ENCODE measurements around the gene CDKAL1. TPM values are rescaled to one million over a fixed set of nuclear protein-coding genes. Genes with fewer than 3 reads are reported as not detected.
"Not testable (repeated sequence)": the region's sequence is repeated elsewhere in the genome, so short reads cannot be mapped to it uniquely, and the experiment has no call there.

Gene CDKAL1
- total RNA-seq, 1 donor from 2014 or later = 10.2 TPM

- intact Hi-C loops (cut with DNase I) = no loop called here
- ATAC-seq (ENCODE audit: poor library complexity) (no peak), DNase-seq (no peak)
Observed at GRCh38 chr6:21027507-21027906, 493.2 kb downstream of the CDKAL1 start.

GRCh38 chr6:21031182-21031581 lies 496.9 kb downstream of the CDKAL1 start:
- DNase-seq (no peak), ATAC-seq (ENCODE audit: poor library complexity) (no peak)
- intact Hi-C loops (cut with DNase I) = no loop called here

DNA sequence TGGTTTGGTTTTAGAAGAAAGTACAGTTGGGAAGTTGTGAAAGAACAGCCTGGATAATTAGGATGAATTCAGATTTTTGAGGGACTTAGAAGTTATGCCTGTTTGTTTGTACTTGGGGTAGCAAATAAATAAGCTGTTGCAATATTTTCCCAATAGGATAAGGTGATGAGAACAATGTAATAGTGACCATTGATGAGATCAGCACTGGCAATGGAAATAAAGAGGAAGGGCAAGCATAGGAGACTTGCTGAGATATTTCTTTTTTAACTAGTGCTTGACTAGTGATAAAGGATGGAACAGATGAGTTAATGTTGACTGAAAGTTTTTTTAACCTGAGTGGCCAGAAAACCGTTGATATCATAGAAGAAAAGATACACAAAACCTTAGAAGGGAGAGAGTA lies 498.8 kb downstream of the CDKAL1 start:
- ATAC-seq (ENCODE audit: poor library complexity) (peak; percentile 45), DNase-seq (no peak)
- intact Hi-C loops (cut with DNase I) = no loop called here

- peak; percentile 48 for DNase-seq
- ATAC-seq (ENCODE audit: poor library complexity) = peak; percentile 92
- intact Hi-C loops (cut with DNase I) = no loop called here
Observed at GRCh38 chr6:21033575-21034026, 499.3 kb downstream of the CDKAL1 start.

DNA sequence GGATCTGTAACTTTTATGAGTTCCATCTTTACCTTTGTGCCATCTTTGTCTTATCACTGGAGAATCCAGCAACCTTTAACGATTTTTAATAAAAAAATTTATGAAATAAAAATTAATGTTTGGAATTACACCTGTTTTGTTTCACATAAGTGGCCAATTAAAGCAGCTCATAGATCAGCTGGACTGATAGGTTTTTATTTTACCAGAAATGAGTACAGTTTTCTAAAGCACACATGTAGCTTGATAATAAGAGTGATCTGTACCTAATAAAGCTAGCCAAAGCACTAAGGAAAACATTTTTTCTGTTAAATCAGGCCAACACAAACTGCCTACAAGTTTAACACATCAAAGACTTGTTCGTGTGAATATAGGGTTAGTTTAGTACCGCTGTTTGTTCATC lies 500.1 kb downstream of the CDKAL1 start:
- DNase-seq (no peak), ATAC-seq (ENCODE audit: poor library complexity) (no peak)
- intact Hi-C loops (cut with DNase I) = no loop called here

DNA sequence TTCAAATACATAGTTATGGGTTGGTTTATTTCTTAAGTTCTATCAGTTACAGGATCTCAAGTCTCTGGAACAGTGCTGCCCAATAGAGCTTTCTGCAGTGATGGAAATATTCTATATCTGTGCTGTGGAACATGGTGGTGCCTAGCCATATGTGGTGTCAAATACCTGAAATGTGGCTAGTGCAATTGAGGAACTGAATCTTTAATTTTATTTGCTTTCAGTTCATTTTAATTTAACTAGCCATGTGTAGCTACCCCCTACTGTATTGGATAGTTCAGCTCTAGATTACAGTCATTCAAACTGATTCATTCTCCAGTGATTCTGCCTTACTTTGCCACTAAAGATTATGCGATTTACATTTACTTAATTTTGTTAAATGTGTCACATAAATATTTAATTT lies 503.2 kb downstream of the CDKAL1 start:
- intact Hi-C loops (cut with DNase I) = no loop called here
- DNase-seq (no peak), ATAC-seq (ENCODE audit: poor library complexity) (no peak)

DNA sequence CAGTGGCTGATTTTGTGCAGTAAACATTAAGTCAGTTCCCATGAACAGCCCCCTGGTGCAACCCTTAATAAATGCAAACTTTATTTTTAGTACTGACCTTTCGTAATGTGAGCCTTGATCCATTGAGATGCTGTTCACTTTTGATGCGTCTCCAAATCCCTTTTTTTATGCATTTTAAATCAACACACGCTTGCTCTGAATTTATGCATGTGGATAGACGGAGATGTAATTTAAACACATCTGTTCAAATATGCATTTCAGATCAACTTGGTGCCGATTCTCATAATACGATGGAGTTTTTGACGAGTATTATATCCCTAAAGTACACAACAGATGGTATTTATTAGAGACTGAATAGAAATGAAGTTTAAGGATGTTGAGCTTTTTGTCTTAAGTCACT lies 505.7 kb downstream of the CDKAL1 start:
- ATAC-seq (ENCODE audit: poor library complexity) = no peak
- intact Hi-C loops (cut with DNase I) = no loop called here
- no peak for DNase-seq

- no peak for ATAC-seq (ENCODE audit: poor library complexity)
Observed at GRCh38 chr6:21045135-21045700, 511.0 kb downstream of the CDKAL1 start.

DNA sequence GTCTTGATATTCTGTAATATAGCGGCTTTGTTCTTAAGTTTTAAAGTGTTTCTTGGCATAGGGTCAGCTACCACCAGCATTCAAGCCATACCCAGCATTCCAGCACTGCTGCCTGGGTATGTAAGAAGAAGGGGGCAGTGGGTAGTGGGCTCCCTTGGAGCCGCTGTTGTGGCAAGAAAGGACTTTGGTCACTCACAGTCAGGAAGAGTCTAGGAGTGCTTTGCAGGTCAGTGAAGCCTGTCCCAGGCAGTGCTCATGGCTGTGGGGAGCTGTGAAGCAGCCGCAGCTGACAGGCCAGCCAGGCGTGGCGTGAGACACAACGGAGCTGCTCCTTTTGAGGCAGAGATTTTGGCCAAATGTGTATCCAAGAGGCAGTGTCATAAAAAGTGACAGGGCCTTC lies 512.0 kb downstream of the CDKAL1 start:
- DNase-seq (no peak), ATAC-seq (ENCODE audit: poor library complexity) (peak; percentile 80)
- intact Hi-C loops (cut with DNase I) = no loop called here

More at GRCh38 chr6:21045135-21045700, 511.0 kb downstream of the CDKAL1 start:
- intact Hi-C loops (cut with DNase I) = no loop called here
- no peak for DNase-seq

GRCh38 chr6:21048047-21048446 lies 513.8 kb downstream of the CDKAL1 start:
- DNase-seq (no peak), ATAC-seq (ENCODE audit: poor library complexity) (no peak)
- intact Hi-C loops (cut with DNase I) = no loop called here

DNA sequence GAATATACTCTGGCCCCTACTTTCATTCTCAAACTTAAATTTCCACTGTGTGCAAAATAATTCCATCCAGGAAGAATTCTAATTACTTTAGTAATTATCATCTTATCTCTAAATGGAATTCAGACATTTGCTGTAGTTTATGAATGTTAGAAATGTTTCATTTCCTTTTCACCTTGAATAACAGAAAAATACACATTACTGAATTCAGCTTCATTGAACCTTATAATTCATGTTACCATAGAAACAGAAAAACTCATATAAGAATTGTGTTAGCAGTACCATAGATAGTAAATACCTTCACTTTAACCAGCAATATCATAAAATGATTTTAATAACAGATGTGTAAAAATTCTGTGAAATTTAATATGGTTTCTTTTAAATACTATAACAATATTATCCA lies 514.9 kb downstream of the CDKAL1 start:
- ATAC-seq (ENCODE audit: poor library complexity) (no peak), DNase-seq (no peak)
- intact Hi-C loops (cut with DNase I) = no loop called here

- intact Hi-C loops (cut with DNase I) = no loop called here
- no peak for ATAC-seq (ENCODE audit: poor library complexity)
- DNase-seq = no peak
Observed at GRCh38 chr6:21049572-21049971, 515.3 kb downstream of the CDKAL1 start.

GRCh38 chr6:21050935-21051334 lies 516.7 kb downstream of the CDKAL1 start:
- no peak for DNase-seq
- intact Hi-C loops (cut with DNase I) = no loop called here
- no peak for ATAC-seq (ENCODE audit: poor library complexity)

- ATAC-seq (ENCODE audit: poor library complexity) (no peak), DNase-seq (no peak)
- intact Hi-C loops (cut with DNase I) = no loop called here
Observed at GRCh38 chr6:21051777-21052176, 517.5 kb downstream of the CDKAL1 start.

DNA sequence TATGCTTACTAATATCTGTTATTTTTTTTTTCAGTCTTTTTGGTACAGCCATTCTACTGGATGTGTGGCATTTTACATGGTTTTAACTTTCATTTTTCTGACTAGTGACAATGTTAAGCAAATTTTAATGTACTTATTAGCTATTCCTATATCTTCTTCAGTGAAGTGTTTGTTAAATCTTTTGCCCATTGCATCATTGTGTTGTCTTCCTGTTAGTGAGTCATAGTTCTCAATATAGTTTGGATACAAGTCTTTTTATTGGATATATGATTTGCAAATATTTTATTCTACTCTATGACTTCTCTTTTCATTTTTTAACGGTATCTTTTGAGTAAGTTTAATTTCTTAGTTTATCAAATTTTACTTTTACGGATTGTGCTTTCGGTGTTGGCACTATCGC lies 519.4 kb downstream of the CDKAL1 start:
- no peak for ATAC-seq (ENCODE audit: poor library complexity)
- intact Hi-C loops (cut with DNase I) = no loop called here
- no peak for DNase-seq

DNA sequence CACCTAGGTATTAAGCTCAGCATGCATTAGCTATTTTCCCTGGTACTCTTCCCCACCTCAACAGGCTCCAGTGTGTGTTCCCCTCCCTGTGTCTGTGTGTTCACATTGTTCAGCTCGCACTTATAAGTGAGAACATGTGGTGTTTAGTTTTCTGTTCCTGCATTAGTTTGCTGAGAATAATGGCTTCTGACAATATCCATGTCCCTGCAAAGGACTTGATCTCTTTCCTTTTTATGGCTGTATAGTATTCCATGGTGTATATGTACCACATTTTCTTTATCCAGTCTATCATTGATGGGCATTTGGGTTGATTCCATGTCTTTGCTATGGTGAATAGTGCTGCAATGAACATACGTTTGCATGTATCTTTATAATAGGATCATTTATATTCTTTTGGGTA lies 521.2 kb downstream of the CDKAL1 start:
- intact Hi-C loops (cut with DNase I); ATAC-seq (ENCODE audit: poor library complexity): not testable (repeated sequence)

DNA sequence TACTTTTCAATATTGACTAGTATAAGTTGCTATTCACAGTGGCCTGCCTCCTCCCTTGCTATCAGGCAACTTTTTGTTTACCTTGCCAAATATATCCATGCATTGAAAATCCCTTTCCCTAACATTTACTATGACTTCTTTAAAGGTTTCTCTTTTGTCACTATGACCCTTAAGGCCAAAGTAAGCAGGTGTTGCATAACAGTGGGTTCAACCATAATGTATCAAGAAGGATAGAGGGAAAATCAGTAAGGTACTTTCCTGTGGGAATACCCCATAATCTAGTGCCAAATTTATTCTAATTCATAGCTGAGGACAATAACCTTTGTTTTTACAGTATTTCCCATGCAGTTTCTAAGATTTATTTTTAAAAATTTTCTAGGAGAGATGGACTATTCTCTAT lies 527.6 kb downstream of the CDKAL1 start:
- ATAC-seq (ENCODE audit: poor library complexity) (no peak), DNase-seq (no peak)
- intact Hi-C loops (cut with DNase I) = no loop called here

More for the DNA sequence above, 521.2 kb downstream of the CDKAL1 start:
- not testable (repeated sequence) for DNase-seq

DNA sequence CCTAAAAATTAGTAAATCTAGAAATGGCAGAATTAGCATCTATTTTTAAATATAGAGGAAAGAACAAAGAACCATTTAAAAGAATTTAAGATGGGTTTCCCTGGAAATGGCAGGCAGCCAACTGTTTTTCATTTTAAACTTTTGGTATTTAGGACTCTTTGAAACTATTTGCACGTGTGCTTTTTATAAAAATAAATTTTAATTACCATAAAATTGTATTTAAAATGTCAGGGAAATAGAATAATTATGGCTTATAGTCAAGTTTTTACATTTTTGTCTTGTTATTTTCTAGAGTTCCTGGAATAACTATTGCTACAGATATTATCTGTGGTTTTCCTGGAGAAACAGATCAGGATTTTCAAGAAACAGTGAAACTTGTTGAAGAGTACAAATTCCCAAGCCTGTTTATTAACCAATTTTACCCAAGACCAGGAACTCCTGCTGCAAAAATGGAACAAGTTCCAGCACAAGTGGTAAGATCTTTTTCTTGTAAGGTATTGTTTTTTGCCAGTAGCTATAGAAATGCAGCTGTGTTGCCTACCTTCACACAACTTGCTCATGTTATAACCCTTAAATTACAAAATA lies 530.6 kb downstream of the CDKAL1 start:
- no peak for DNase-seq
- no peak for ATAC-seq (ENCODE audit: poor library complexity)

DNA sequence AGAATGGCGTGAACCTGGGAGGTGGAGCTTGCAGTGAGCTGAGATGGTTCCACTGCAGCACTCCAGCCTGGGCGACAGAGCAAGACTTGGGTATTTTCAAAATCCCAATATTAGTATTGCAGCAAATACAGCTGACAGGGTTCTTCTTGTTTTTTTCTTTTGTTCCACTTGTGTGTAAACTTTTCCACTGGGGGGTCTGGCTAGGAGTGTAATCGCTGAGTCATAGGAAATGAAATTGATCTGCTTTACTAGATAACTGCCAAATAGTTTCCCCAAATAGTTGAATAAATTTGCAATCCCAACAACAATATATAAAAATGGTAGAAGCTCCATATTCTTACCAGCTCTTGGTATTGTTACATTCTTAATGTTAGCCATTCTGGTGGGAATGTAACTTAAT lies 533.3 kb downstream of the CDKAL1 start:
- no peak for ATAC-seq (ENCODE audit: poor library complexity)
- intact Hi-C loops (cut with DNase I) = no loop called here
- no peak for DNase-seq

More for the DNA sequence above, 530.6 kb downstream of the CDKAL1 start:
- intact Hi-C loops (cut with DNase I) = no loop called here

DNA sequence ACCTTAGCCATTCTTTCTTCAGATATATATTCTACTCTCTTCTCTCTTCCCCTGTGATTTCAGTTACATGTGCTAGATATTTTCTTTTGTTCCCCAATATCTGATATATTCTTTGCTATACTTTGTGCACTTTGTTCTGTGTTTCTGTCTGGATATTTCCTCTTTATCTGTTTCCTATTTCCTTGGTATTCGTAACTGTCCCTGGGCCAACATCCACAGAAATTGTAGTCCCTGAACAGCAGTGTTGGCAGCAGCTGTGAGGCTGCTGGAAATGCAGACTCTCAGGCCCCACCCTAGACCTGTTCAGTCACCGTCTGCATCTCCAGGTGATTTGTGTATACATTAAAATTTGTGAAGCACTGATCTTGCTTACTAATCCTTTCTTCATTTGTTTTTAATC lies 536.4 kb downstream of the CDKAL1 start:
- no peak for DNase-seq
- no peak for ATAC-seq (ENCODE audit: poor library complexity)
- intact Hi-C loops (cut with DNase I) = no loop called here
